RPMI7951 (cell line): ENCODE measurements around the gene GDF2. TPM values are rescaled to one million over a fixed set of nuclear protein-coding genes. Genes with fewer than 3 reads are reported as not detected.

Experiments
- DNase-seq: peaks from one replicate; pipeline ENCODE4 v3.0.0-alpha.2; 2012; ENCODE audit warnings: low read depth
- total RNA-seq: library from RNA; depleted of rRNA; stranded (reverse); fragments of >200 nt; shearing (Covaris generic); gene quantifications from 2 replicates; pipeline ENCODE4 v1.2.3, GENCODE V29; 2014; rRNA removed

The GDF2 gene
- total RNA-seq, 1 experiment from 2014 or later = not detected

- DNase-seq = no peak
Measured at GRCh38 chr10:47368431-47369180, 46.4 kb downstream of the GDF2 start.

- DNase-seq = no peak
Measured at GRCh38 chr10:47369251-47369894, 47.1 kb downstream of the GDF2 start.

- DNase-seq = no peak
Measured at GRCh38 chr10:47370015-47370767, 47.9 kb downstream of the GDF2 start.

GRCh38 chr10:47370878-47371277 is 48.6 kb downstream of the GDF2 start:
- no peak for DNase-seq

- no peak for DNase-seq
Measured at GRCh38 chr10:47371629-47372485, 49.6 kb downstream of the GDF2 start.

- no peak for DNase-seq
Measured at GRCh38 chr10:47372726-47373125, 50.5 kb downstream of the GDF2 start.

- DNase-seq = no peak
Measured at GRCh38 chr10:47374611-47375536, 52.6 kb downstream of the GDF2 start.

- no peak for DNase-seq
Measured at GRCh38 chr10:47376522-47377220, 54.4 kb downstream of the GDF2 start.

Other genes starting within 250 kb of the GDF2 start
- not detected in 2 replicates for gene GDF10, start 22.3 kb upstream of the GDF2 start, total RNA-seq
- gene RBP3, start 25.9 kb downstream of the GDF2 start, total RNA-seq = not detected in 2 replicates
- 0.10 and 0.12 TPM in 2 replicates for gene ZNF488, start 61.8 kb downstream of the GDF2 start, total RNA-seq
- gene ANXA8, start 161.7 kb downstream of the GDF2 start, total RNA-seq = 0.12 and 0.29 TPM in 2 replicates
- gene FAM25G, start 169.2 kb downstream of the GDF2 start, total RNA-seq = not detected in 2 replicates
- 2.0 and 3.0 TPM in 2 replicates for gene AGAP9, start 201.2 kb downstream of the GDF2 start, total RNA-seq